T-helper 1 cell treated with Interleukin-12 subunit alpha and Interleukin-12 subunit beta and Interleukin-4 antibody, amounts not matched to agents 30 ng/mL and 1 ng/mL, for 36 hours (primary cell): ENCODE measurements around the gene CACHD1. TPM values are rescaled to one million over a fixed set of nuclear protein-coding genes. Genes with fewer than 3 reads are reported as not detected.
"Not testable (repeated sequence)": the region's sequence is repeated elsewhere in the genome, so short reads cannot be mapped to it uniquely, and the experiment has no call there.

Experiments
- intact Hi-C: fragments of 100-400 bp; cut with micrococcal nuclease; formaldehyde crosslinking; loops from one replicate; pipeline ENCODE4 v1.15.1; 2024
- total RNA-seq: library from RNA; stranded (reverse); gene quantifications from 2 replicates; pipeline ENCODE4 v1.2.3, GENCODE V29; 2022

CACHD1 gene
- total RNA-seq, 1 donor from 2014 or later: not detected

GRCh38 chr1:64581135-64581842, 111.4 kb downstream of the CACHD1 start:
- intact Hi-C loops: no loop called here

- intact Hi-C loops: no loop called here
Measured at GRCh38 chr1:64581843-64582185, 111.9 kb downstream of the CACHD1 start.

DNA sequence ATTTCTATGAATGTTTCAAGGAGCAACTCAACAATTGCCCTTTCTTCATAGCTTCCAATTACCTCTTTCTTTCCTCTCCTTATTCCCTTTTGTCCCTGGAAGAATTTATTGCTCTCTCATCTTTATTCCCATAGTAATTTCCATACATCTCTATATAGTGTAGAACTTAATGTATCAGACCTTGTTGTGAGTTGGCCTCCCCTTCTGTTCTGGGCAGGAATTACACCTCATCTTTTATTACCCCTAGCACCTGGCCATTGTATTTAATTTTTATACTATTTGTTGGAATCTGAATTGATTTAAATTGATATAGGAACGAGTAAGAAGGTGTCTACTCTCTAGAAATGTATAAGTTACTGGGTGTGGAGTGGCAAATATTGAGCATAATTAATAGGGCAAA, 114.5 kb downstream of the CACHD1 start:
- intact Hi-C loops: loop anchor here (1.0 kb wide), 1 partner anchor 315 kb away; no protein-coding TSS in a partner anchor

DNA sequence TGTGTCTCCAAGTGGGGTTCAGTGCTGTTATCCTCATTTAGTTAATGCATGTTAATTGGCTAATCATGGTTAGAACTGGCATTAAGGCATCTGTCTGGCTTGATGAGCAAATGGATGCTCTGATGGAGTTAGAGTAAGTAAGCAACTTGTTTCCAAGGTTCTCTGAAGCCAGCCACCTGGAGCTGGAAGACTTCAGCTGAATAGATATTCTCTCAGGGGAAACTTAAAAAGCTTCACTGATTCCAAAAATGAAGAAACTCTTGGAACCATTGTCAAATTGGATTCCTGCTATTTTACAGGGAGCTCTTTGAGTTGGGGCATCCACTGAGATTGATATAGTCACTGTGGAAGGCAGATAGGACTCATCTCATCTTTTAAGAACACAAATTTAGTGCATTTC, 118.9 kb downstream of the CACHD1 start:
- intact Hi-C loops: no loop called here

- intact Hi-C loops: no loop called here
Measured at GRCh38 chr1:64590316-64590715, 120.4 kb downstream of the CACHD1 start.

DNA sequence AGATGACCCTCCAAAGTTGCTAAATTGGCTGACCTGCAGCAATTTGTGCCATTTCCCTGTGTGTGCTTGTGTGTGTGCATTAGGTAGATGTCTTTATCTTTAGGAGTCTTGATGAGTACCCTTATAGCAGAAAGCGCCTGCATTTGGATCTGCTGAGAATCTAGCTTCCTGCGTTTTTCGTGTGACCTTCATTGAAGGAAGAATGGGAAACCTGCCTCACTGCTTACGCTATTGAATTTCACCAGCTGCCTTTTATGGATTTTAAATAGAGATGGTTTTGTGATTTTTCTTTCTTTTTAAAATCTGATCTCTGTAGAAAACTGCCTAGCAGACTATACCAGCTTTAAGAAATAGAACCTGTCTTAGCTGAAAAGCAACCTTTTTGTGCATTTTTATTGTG, 124.5 kb downstream of the CACHD1 start:
- intact Hi-C loops: no loop called here

DNA sequence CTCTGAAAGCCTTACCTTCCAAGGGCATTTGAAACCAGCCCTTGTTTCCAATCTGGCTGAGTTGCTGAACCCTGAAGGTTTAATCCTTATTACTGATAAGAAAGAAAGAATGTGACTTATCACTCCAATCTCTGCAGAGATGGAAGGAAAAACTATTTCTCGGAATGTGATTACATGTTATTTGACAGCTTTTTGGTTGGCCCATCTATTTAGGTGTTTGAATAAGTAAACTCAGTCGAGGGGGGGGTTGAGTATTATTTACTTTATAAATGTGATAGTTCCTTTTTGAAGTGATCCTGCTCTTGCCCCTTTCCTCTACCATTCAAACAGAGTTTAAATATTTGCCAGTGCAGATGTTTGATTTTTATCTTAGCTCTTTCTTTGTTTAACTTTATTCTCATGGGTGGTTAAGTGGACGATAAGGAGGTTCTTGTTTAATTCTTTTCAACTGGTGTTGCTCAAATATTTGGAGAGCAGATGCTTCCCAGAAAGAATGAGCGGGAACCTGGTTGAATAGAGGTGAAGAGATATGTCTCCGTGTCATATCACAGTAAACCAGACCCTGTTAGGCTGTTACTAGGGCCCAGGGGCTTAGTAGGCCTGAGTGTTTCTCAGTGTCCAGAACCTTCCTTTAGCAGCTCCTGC, 126.1 kb downstream of the CACHD1 start:
- intact Hi-C loops: no loop called here

- intact Hi-C loops: no loop called here
Measured at GRCh38 chr1:64597113-64597512, 127.2 kb downstream of the CACHD1 start.

- intact Hi-C loops: no loop called here
Measured at GRCh38 chr1:64598100-64598571, 128.2 kb downstream of the CACHD1 start.

GRCh38 chr1:64599242-64599641, 129.3 kb downstream of the CACHD1 start:
- intact Hi-C loops: no loop called here

DNA sequence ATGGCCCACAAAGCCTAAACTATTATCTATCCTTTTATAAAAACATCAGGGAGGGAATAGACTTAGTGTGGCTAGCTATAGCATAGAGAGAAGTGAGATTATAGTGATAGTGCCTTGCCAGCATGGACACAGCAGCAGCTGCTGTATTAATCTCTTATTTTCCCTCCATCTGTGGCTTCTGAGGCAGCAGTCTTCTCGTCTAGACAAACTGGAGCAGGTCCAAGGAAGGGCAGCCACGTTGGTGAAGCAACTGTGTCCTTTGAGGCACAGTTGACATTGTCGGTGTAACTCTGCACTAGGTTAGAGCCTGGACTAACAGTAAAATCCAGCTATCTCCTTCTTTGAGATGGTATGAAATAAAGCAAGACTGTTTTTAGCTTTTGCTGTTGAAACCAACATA, 131.3 kb downstream of the CACHD1 start:
- intact Hi-C loops: no loop called here

DNA sequence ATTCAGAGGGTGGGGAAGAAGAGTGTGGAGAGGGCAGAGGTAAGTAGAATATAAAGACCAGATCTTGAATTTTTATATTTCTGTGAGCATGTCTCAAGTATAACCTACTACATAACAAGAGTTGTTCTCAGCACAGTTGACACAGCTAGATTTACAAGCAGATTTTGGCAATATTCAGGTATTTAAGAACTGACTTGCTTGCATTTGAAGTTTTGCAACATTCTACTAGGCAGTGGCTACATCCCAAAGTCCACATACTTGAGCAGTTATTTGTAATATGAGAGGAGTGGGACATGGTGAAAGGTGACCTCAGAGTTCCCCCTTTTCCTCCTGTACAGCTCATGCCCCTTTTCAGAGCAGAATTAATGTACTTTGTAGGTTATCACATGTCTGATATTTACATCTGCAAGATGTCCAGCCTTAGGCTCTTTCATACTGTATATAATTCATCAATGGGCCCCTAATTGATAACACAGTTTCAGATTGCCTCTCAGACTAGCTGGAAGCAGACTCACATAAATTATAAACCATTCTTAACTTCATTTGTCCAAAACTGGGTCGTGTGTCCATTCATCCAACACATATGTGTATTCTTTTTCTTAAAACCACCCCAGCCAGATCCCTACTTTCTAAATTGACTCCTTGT, 138.2 kb downstream of the CACHD1 start:
- intact Hi-C loops: no loop called here

GRCh38 chr1:64608651-64609048, 138.7 kb downstream of the CACHD1 start:
- intact Hi-C loops: no loop called here

- intact Hi-C loops: not testable (repeated sequence)
Measured at GRCh38 chr1:64610950-64611349, 141.0 kb downstream of the CACHD1 start.

DNA sequence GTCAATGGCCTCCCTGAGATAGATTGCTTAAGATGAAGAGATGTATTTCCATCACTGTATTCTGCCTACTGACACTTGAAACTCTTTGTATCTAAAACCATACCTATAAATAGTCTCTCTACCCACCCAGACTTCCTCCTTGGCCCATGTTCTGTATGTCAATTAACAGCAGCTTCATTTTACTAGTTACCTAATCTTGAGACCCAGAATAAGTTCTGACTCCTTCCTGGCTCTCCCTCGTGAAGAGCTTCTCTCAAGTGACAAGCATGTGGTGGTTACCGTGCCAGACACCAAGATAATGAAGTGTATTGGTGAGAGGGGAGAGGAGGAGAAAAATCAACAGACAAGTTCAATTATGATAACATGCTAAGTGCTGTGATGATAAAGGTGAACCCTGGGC, 146.1 kb downstream of the CACHD1 start:
- intact Hi-C loops: no loop called here

- intact Hi-C loops: no loop called here
Measured at GRCh38 chr1:64623750-64624191, 153.8 kb downstream of the CACHD1 start.

- intact Hi-C loops: no loop called here
Measured at GRCh38 chr1:64624218-64624713, 154.3 kb downstream of the CACHD1 start.

- intact Hi-C loops: no loop called here
Measured at GRCh38 chr1:64624808-64625207, 154.9 kb downstream of the CACHD1 start.

DNA sequence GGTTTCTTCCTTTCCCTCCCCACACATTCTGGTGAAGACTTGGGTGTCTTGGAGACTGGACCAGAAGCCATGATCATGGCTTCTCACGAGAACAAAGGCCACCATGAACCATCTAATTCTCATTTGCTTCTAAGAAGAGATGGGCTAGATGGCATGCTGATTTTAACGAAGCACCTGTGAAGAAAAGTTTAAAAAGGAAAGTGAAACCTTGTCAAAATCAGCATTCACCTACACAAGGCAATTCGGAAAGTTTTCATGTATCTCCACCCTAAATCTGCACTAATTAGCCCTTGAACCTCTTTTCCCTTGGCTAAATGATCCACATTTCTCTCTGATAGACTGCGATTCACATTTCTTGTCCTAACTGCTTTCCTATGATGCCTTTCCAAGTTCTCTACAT, 160.7 kb downstream of the CACHD1 start:
- intact Hi-C loops: loop anchor here (2.0 kb wide), 1 partner anchor 126 kb away; no protein-coding TSS in a partner anchor

DNA sequence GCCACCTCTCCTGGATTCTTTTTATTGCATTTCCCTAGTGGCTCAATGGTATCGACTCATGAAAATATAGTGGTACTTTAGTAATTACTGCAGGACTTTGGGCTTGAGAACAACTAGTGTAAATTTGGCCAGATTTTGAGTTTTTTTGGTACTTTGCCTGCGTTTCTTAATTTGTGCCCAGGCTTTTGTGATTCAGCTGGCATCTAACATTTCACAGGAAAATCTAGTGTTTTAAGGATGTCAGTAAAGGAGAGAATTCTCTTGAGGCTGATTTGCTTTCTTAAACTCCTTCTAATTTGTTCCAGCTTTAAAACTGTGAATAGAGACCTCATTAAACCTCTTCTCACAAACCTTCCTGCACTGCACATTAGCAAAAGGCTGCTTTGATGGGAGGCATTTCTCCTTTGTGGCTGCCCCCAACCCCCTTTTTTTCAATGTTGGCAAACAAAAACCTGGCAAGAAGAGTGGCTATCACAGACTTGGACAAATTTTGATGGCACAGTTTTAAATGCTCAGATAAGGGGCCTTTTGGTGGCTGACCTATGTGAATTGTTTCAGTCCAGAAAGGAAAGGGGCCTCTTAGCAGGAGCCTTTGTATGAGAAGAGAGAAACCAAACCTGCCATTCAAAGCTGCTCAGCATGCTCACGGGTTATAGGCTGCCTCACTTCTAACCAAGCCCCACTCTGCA, 161.6 kb downstream of the CACHD1 start:
- intact Hi-C loops: loop anchor here (2.0 kb wide), 1 partner anchor 127 kb away; no protein-coding TSS in a partner anchor

- intact Hi-C loops: no loop called here
Measured at GRCh38 chr1:64632936-64633335, 163.0 kb downstream of the CACHD1 start.

DNA sequence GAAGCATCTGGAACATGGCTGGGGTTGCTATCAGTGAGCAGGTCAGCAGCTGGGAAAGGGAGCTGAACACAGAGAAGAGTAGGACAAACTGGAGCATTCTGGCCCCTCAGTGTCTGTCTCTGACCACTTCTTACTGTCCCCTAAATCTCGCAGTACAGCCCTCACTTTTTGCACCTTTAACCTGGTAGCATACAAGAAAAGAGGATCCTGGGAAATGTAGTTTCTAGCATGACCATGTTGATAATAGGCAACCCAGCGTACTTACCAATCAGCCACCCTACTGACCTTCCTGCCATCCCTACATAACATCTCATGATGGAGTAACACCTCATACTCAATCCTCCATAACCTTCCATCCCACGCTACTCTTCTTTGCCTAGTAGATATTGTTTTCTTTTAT, 175.8 kb downstream of the CACHD1 start:
- intact Hi-C loops: no loop called here
